PC-9 (cell line): ENCODE measurements around the gene IGSF21. TPM values are rescaled to one million over a fixed set of nuclear protein-coding genes. Genes with fewer than 3 reads are reported as not detected.

Experiments
- BruUV-seq: library from RNA; stranded (reverse); fragments of 400-500 nt; replicated peaks from 2 replicates; lab custom pipeline; 2021; lab: Mats Ljungman, UMichigan
- CTCF ChIA-PET: fragments of 300-600 bp; sonication (Branson Sonifier 250); formaldehyde crosslinking; loops from one replicate; lab custom pipeline; 2022; ENCODE audit warnings: antibody characterized with exemption; lab: Charles Lee
- POLR2A ChIA-PET: fragments of 300-600 bp; sonication (Branson Sonifier 250); formaldehyde crosslinking; loops from one replicate; lab custom pipeline; 2022; ENCODE audit warnings: antibody characterized with exemption; ENCODE audit not compliant: unreplicated experiment; lab: Charles Lee
- DNase-seq, 2 experiments: peaks; one replicate each; pipeline versions ENCODE4 v3.0.0 to v3.0.0-alpha.2; 2015 to 2022; ENCODE audit warnings: mixed read lengths in 1 of 2
- H2AFZ ChIP-seq: fragments of 200-600 bp; sonication (generic); 2 replicates; pipeline ENCODE4 v1.8.1; 2017; ENCODE audit warnings: antibody characterized with exemption
- H3F3A ChIP-seq: fragments of 200-600 bp; sonication (generic); 2 replicates; pipeline ENCODE4 v1.8.1; 2017; ENCODE audit warnings: antibody characterized with exemption, mild to moderate bottlenecking, low read depth; ENCODE audit not compliant: insufficient read depth
- H3K27ac ChIP-seq: fragments of 200-600 bp; sonication (generic); 2 replicates; pipeline ENCODE4 v1.6.1; 2016; ENCODE audit warnings: mixed run types
- H3K27me3 ChIP-seq: fragments of 200-600 bp; sonication (generic); 2 replicates; pipeline ENCODE4 v1.6.1; 2016; ENCODE audit warnings: low read depth, mixed run types; ENCODE audit not compliant: insufficient read depth
- H3K36me3 ChIP-seq: fragments of 200-600 bp; sonication (generic); 2 replicates; pipeline ENCODE4 v1.6.1; 2016; ENCODE audit warnings: low read depth, mixed run types
- H3K4me1 ChIP-seq: fragments of 200-600 bp; sonication (generic); replicated peaks from 2 replicates; pipeline ENCODE4 v1.6.1; 2016; ENCODE audit warnings: mixed run types; ENCODE audit not compliant: insufficient read depth
- H3K4me2 ChIP-seq: fragments of 200-600 bp; sonication (generic); 2 replicates; pipeline ENCODE4 v1.6.1; 2017; ENCODE audit warnings: mixed run types
- H3K4me3 ChIP-seq: fragments of 200-600 bp; sonication (generic); 2 replicates; pipeline ENCODE4 v1.6.1; 2016; ENCODE audit warnings: mixed run types
- H3K79me2 ChIP-seq: fragments of 200-600 bp; sonication (generic); 2 replicates; pipeline ENCODE4 v1.6.1; 2017; ENCODE audit warnings: low read depth, mixed run types
- H3K9me2 ChIP-seq: fragments of 200-600 bp; sonication (generic); 2 replicates; pipeline ENCODE4 v1.8.1; 2017; ENCODE audit warnings: mild to moderate bottlenecking; ENCODE audit not compliant: insufficient read depth
- H3K9me3 ChIP-seq: fragments of 200-600 bp; sonication (generic); 2 replicates; pipeline ENCODE4 v1.8.1; 2016; ENCODE audit warnings: low read depth; ENCODE audit not compliant: insufficient read depth
- H4K20me1 ChIP-seq: fragments of 200-600 bp; sonication (generic); 2 replicates; pipeline ENCODE4 v1.8.1; 2017; ENCODE audit not compliant: insufficient read depth
- EZH2 ChIP-seq: fragments of 200-600 bp; sonication (generic); IDR thresholded peaks from 2 replicates; pipeline ENCODE4 v1.8.0; 2017; ENCODE audit warnings: antibody characterized with exemption, low read depth
- intact Hi-C: fragments of 100-400 bp; cut with micrococcal nuclease; formaldehyde crosslinking; loops from one replicate; pipeline ENCODE4 v1.10.0; 2022; ENCODE audit not compliant: unreplicated experiment
- total RNA-seq: library from RNA; stranded (reverse); gene quantifications from 2 replicates; pipeline ENCODE4 v1.2.3, GENCODE V29; 2021
- TF ChIP-seq, protein P1 (sequence below): fragments of 200-600 bp; sonication (generic); conservative IDR thresholded peaks from 2 replicates; pipeline ENCODE4 v1.6.1; 2017; ENCODE audit warnings: mixed run types, antibody characterized with exemption, mild to moderate bottlenecking, moderate library complexity

IGSF21 gene
- total RNA-seq, 1 experiment from 2014 or later: not detected

DNA sequence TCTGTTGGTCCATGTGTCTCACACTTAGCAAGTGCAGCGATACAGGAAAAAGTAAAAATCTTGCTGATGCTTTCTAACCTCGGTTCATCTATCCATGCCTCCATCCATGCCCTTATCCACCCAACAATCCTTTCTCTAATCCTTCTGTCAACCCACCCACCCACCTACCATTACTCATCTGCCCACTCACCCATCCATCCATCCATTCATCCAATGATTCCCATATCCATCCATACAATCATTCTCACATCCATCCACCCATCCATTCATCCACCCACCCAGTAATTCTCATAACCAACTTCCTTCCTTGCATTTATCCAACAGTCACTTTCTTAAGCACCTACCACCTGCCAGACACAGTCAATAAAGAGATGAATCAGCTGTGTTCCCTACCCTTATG, 6.1 kb upstream of the IGSF21 start:
- CTCF ChIA-PET: no interaction called here
- POLR2A ChIA-PET: no interaction called here
- TF ChIP-seq, protein P1, sequence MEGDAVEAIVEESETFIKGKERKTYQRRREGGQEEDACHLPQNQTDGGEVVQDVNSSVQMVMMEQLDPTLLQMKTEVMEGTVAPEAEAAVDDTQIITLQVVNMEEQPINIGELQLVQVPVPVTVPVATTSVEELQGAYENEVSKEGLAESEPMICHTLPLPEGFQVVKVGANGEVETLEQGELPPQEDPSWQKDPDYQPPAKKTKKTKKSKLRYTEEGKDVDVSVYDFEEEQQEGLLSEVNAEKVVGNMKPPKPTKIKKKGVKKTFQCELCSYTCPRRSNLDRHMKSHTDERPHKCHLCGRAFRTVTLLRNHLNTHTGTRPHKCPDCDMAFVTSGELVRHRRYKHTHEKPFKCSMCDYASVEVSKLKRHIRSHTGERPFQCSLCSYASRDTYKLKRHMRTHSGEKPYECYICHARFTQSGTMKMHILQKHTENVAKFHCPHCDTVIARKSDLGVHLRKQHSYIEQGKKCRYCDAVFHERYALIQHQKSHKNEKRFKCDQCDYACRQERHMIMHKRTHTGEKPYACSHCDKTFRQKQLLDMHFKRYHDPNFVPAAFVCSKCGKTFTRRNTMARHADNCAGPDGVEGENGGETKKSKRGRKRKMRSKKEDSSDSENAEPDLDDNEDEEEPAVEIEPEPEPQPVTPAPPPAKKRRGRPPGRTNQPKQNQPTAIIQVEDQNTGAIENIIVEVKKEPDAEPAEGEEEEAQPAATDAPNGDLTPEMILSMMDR: no peak
- TF ChIP-seq EZH2: no peak

DNA sequence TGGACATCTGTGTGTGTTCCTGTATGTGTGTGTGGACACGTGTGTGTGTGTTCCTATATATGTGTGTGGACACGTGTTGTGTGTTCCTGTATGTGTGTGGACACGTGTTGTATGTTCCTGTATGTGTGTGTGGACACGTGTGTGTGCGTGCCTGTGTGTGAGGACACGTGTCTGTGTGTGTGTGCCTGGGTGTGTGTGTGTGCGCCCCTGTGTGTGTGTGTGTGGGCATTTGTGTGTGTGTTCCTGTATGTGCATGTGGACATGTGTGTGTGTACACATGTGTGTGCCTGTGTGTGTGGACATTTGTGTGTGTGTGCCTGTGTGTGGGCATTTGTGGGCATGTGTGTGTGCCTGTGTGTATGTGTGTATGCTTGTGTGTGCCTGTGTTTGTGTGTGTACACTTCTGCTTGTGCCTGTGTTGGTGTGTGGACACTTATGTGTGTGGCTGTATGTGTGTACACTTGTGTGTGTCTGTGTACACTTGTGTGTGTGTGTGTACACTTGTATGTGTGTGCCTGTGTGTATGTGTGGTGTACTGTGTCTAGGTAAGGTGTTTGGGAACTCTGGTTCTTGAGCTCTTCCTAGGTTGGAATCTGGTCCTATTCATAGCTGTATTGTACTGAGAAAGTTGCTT, 3.7 kb upstream of the IGSF21 start:
- Histone ChIP-seq H3K36me3 (no peaks in the 10 kb centered on the region), H3K79me2 (no peaks in the 10 kb centered on the region), H4K20me1 (no peaks in the 10 kb centered on the region), H3K4me2 (no peak overlapping the region), H3K4me1 (no peaks in the 10 kb centered on the region), H2AFZ (no peak overlapping the region), H3K27me3 (peaks cover 12% of the 10 kb centered on the region), H3F3A (no peaks in the 10 kb centered on the region), H3K27ac (no peak overlapping the region), H3K9me3 (no peaks in the 10 kb centered on the region), H3K4me3 (no peak overlapping the region), H3K9me2 (no peaks in the 10 kb centered on the region)
- CTCF ChIA-PET: no interaction called here
- no TSS peak for BruUV-seq
- TF ChIP-seq EZH2: no peak
- TF ChIP-seq, protein P1: no peak
- intact Hi-C loops: loop anchor here (5.0 kb wide), 1 partner anchor 182 kb away; no protein-coding TSS in a partner anchor
- no peak for DNase-seq
- POLR2A ChIA-PET: no interaction called here

More for the DNA sequence above, 6.1 kb upstream of the IGSF21 start:
- Histone ChIP-seq H3K4me3 (no peak overlapping the region), H3K4me1 (no peaks in the 10 kb centered on the region), H3K27me3 (peaks cover 14% of the 10 kb centered on the region), H2AFZ (no peak overlapping the region), H3K4me2 (no peak overlapping the region), H4K20me1 (no peaks in the 10 kb centered on the region), H3K9me3 (no peaks in the 10 kb centered on the region), H3F3A (no peaks in the 10 kb centered on the region), H3K27ac (no peak overlapping the region), H3K36me3 (no peaks in the 10 kb centered on the region), H3K9me2 (no peaks in the 10 kb centered on the region), H3K79me2 (no peaks in the 10 kb centered on the region)
- DNase-seq: no peak
- BruUV-seq: no TSS peak
- intact Hi-C loops: loop anchor here (5.0 kb wide), 1 partner anchor 179 kb away; no protein-coding TSS in a partner anchor

DNA sequence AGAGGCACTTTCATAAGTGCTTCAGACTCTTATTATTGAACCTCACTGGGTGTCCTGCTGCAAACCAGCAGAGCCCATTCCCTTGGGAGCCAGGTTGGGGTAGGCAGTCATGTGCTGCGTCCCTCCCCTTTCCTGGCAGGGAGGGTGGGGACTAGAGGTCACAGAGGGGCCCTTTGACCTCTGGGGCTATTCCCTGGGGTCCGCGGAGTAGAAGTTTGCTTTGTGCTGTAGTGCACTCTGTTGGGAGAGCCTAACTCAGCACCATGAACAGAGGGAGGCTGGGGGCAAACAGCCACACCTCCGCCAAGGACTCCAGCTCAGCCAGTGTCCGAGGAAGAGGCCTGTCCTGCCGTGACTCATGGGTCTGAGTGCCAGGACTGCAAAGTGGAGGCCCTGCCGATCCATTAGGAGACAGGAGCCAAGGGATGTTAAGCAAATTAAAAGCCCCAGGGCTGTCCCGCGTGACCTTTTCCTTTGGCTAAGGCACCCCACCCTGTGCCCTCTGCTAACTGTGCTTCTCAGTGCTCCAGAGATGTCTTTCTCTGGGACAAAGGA, 3.0 kb upstream of the IGSF21 start:
- no peaks in the 10 kb centered on the region for H3K4me1 ChIP-seq
- H3K4me3 ChIP-seq: no peak overlapping the region
- H3K27ac ChIP-seq: no peak overlapping the region
- no peaks in the 10 kb centered on the region for H3K9me3 ChIP-seq
- H3K36me3 ChIP-seq: no peaks in the 10 kb centered on the region
- peaks cover 7% of the 10 kb centered on the region for H3K27me3 ChIP-seq
- no peak for DNase-seq
- no peaks in the 10 kb centered on the region for H3K9me2 ChIP-seq
- TF ChIP-seq EZH2: no peak
- TF ChIP-seq, protein P1: no peak
- no peak overlapping the region for H2AFZ ChIP-seq
- no peaks in the 10 kb centered on the region for H3K79me2 ChIP-seq
- H3F3A ChIP-seq: no peaks in the 10 kb centered on the region
- intact Hi-C loops: loop anchor here (5.0 kb wide), 1 partner anchor 182 kb away; no protein-coding TSS in a partner anchor
- CTCF ChIA-PET: no interaction called here
- H4K20me1 ChIP-seq: no peaks in the 10 kb centered on the region
- no TSS peak for BruUV-seq
- POLR2A ChIA-PET: no interaction called here
- no peak overlapping the region for H3K4me2 ChIP-seq
